ENCODE results near the gene ZC3HAV1. TPM values are rescaled to one million over a fixed set of nuclear protein-coding genes. Genes with fewer than 3 reads are reported as not detected.

ZC3HAV1 gene
- total and polyA plus RNA-seq, 2 of the 13 experiments (the other 11 are each of a cell fraction or from before 2014, with no cell fraction given): 12.7 to 23.7 TPM

DNA sequence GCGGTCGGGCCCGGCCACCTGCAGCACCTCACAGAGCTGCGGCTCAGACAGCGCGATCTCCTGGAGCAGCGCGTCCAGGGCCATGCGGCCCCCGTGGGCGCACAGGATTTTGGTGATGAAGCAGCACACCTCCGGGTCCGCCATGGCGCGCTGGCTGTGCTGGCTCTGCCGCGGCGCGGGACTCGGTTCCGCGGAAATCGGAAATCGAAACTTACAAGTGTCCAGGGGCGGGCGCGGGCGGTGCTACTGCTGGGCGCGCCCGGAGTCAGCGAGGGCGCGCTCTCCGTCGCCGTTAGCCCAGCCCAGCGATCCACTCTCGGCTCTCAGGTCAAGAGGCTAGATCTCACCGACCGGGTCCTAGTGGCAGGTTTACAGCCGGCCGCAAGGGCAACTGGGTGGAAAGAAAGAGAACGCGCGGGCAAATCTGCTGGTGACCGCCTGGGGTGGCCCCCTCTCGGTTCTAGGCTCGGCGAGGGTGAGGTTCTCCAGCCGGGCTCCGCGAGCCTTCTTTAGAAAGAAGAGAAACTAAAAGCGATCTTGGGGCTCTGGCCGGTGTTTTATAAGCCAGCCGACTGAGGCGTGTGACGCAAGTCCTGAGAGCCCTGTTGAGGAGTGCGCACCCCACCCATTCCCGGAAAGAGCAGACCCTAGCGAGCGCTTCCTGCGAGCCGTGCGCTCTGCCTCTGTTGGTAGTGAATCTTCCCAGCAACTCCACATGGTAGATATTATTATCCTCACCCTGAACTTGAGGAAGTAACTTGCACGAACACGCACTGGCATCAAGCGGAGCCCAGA is at the start of gene ZC3HAV1 (continued):
- TF ChIP-seq, protein P1, sequence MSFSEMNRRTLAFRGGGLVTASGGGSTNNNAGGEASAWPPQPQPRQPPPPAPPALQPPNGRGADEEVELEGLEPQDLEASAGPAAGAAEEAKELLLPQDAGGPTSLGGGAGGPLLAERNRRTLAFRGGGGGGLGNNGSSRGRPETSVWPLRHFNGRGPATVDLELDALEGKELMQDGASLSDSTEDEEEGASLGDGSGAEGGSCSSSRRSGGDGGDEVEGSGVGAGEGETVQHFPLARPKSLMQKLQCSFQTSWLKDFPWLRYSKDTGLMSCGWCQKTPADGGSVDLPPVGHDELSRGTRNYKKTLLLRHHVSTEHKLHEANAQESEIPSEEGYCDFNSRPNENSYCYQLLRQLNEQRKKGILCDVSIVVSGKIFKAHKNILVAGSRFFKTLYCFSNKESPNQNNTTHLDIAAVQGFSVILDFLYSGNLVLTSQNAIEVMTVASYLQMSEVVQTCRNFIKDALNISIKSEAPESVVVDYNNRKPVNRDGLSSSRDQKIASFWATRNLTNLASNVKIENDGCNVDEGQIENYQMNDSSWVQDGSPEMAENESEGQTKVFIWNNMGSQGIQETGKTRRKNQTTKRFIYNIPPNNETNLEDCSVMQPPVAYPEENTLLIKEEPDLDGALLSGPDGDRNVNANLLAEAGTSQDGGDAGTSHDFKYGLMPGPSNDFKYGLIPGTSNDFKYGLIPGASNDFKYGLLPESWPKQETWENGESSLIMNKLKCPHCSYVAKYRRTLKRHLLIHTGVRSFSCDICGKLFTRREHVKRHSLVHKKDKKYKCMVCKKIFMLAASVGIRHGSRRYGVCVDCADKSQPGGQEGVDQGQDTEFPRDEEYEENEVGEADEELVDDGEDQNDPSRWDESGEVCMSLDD (CRISPR knock-in tag; IDR thresholded peaks at IDR 0.05; ENCODE audit: borderline replicate concordance): peak; percentile 66; the same call in 1 of the 2 replicates
- TF ChIP-seq MED13 (CRISPR knock-in tag; IDR thresholded peaks at IDR 0.05) (peak; percentile 39; the same call in 1 of the 2 replicates), ZBTB42 (CRISPR knock-in tag; IDR thresholded peaks at IDR 0.05) (no peak), ZNF343 (CRISPR knock-in tag; IDR thresholded peaks at IDR 0.05) (no peak), ZKSCAN5 (CRISPR knock-in tag; IDR thresholded peaks at IDR 0.05) (no peak), PITX1 (CRISPR knock-in tag; IDR thresholded peaks at IDR 0.05) (peak; percentile 50; the same call in 1 of the 2 replicates), SIX4 (CRISPR knock-in tag; IDR thresholded peaks at IDR 0.05) (0 out of 2 replicates have a peak, but pooled peaks have one; percentile 6), ZMYM2 (CRISPR knock-in tag; IDR thresholded peaks at IDR 0.05) (peak; percentile 71; the same call in 1 of the 2 replicates)
- TF ChIP-seq, protein P2, sequence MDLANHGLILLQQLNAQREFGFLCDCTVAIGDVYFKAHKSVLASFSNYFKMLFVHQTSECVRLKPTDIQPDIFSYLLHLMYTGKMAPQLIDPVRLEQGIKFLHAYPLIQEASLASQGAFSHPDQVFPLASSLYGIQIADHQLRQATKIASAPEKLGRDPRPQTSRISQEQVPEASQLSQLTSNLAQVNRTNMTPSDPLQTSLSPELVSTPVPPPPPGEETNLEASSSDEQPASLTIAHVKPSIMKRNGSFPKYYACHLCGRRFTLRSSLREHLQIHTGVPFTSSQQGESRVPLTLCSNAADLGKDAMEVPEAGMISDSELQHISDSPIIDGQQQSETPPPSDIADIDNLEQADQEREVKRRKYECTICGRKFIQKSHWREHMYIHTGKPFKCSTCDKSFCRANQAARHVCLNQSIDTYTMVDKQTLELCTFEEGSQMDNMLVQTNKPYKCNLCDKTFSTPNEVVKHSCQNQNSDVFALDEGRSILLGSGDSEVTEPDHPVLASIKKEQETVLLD (CRISPR knock-in tag; IDR thresholded peaks at IDR 0.05; ENCODE audit: low read depth): peak; percentile 63; the same call in 1 of the 2 replicates
- TF ChIP-seq, protein P3, sequence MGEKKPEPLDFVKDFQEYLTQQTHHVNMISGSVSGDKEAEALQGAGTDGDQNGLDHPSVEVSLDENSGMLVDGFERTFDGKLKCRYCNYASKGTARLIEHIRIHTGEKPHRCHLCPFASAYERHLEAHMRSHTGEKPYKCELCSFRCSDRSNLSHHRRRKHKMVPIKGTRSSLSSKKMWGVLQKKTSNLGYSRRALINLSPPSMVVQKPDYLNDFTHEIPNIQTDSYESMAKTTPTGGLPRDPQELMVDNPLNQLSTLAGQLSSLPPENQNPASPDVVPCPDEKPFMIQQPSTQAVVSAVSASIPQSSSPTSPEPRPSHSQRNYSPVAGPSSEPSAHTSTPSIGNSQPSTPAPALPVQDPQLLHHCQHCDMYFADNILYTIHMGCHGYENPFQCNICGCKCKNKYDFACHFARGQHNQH (CRISPR knock-in tag; IDR thresholded peaks at IDR 0.05): peak; percentile 66; the same call in 1 of the 2 replicates
- TF ChIP-seq, protein P4, sequence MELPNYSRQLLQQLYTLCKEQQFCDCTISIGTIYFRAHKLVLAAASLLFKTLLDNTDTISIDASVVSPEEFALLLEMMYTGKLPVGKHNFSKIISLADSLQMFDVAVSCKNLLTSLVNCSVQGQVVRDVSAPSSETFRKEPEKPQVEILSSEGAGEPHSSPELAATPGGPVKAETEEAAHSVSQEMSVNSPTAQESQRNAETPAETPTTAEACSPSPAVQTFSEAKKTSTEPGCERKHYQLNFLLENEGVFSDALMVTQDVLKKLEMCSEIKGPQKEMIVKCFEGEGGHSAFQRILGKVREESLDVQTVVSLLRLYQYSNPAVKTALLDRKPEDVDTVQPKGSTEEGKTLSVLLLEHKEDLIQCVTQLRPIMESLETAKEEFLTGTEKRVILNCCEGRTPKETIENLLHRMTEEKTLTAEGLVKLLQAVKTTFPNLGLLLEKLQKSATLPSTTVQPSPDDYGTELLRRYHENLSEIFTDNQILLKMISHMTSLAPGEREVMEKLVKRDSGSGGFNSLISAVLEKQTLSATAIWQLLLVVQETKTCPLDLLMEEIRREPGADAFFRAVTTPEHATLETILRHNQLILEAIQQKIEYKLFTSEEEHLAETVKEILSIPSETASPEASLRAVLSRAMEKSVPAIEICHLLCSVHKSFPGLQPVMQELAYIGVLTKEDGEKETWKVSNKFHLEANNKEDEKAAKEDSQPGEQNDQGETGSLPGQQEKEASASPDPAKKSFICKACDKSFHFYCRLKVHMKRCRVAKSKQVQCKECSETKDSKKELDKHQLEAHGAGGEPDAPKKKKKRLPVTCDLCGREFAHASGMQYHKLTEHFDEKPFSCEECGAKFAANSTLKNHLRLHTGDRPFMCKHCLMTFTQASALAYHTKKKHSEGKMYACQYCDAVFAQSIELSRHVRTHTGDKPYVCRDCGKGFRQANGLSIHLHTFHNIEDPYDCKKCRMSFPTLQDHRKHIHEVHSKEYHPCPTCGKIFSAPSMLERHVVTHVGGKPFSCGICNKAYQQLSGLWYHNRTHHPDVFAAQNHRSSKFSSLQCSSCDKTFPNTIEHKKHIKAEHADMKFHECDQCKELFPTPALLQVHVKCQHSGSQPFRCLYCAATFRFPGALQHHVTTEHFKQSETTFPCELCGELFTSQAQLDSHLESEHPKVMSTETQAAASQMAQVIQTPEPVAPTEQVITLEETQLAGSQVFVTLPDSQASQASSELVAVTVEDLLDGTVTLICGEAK (IDR thresholded peaks at IDR 0.05): no peak
- TF ChIP-seq, protein P4 (CRISPR knock-in tag; IDR thresholded peaks at IDR 0.05): 0 out of 2 replicates have a peak, but pooled peaks have one; percentile 22
